HEK293 (cell line): ENCODE results near the gene ELN.

Experiments used
- CTCF ChIA-PET: fragments of 350-600 bp; formaldehyde crosslinking; extraction: SDS; loops from one replicate; lab custom pipeline; 2021; ENCODE audit warnings: antibody characterized with exemption; lab: Yijun Ruan, JAX
- POLR2A ChIA-PET: fragments of 300-600 bp; formaldehyde crosslinking; extraction: SDS; loops from one replicate; lab custom pipeline; 2020; ENCODE audit warnings: antibody characterized with exemption, inconsistent platforms; lab: Yijun Ruan, JAX
- H3K27ac ChIP-seq: fragments of 200-500 bp; sonication (Bioruptor generic); 2 replicates; pipeline ENCODE4 v1.5.1; 2014; ENCODE audit warnings: low read depth, low read length, control low read depth, inconsistent platforms; ENCODE audit errors: extremely low read depth
- H3K36me3 ChIP-seq, 2 experiments: fragments of 200-500 bp in 1 of 2; sonication (Bioruptor generic) in 1 of 2; 1 replicate in 1 of 2; 2 replicates in 1 of 2; pipeline ENCODE4 v1.5.1; 2014 to 2017; ENCODE audit warnings: inconsistent platforms in 2 of 2, low read length in 2 of 2; ENCODE audit not compliant: control insufficient read depth in 2 of 2, insufficient read depth in 1 of 2
- H3K4me1 ChIP-seq: fragments of 200-500 bp; sonication (Bioruptor generic); 2 replicates; pipeline ENCODE4 v1.5.1; 2014; ENCODE audit warnings: mild to moderate bottlenecking, low read length, inconsistent platforms; ENCODE audit not compliant: control insufficient read depth, insufficient read depth
- H3K4me3 ChIP-seq: 2 replicates; pipeline ENCODE4 v1.5.1; 2011; ENCODE audit warnings: low read depth, mild to moderate bottlenecking, control low read depth, low read length, moderate library complexity
- H3K9me3 ChIP-seq: fragments of 200-500 bp; sonication (Bioruptor generic); 2 replicates; pipeline ENCODE4 v1.5.1; 2014; ENCODE audit warnings: low read depth, low read length, inconsistent platforms; ENCODE audit not compliant: control insufficient read depth, insufficient read depth
- EGR2 ChIP-seq: fragments of 450-650 bp; formaldehyde crosslinking; IDR thresholded peaks from 2 replicates; pipeline ENCODE4 v1.5.1; 2016; ENCODE audit warnings: low read depth, missing biosample characterization, missing genetic modification characterization
- KLF7 ChIP-seq: fragments of 450-650 bp; formaldehyde crosslinking; IDR thresholded peaks from 2 replicates; pipeline ENCODE4 v1.5.1; 2016; ENCODE audit warnings: missing biosample characterization, missing genetic modification characterization, borderline replicate concordance
- MEIS1 ChIP-seq: sonication (generic); formaldehyde crosslinking; IDR thresholded peaks from 2 replicates; pipeline ENCODE4 v1.8.1; 2022; ENCODE audit warnings: missing genetic modification reagents, mild to moderate bottlenecking, borderline replicate concordance
- OVOL3 ChIP-seq: fragments of 450-650 bp; formaldehyde crosslinking; IDR thresholded peaks from 2 replicates; pipeline ENCODE4 v1.5.1; 2016; ENCODE audit warnings: missing biosample characterization, missing genetic modification characterization
- PRDM1 ChIP-seq: fragments of 450-650 bp; formaldehyde crosslinking; IDR thresholded peaks from 2 replicates; pipeline ENCODE4; 2016; ENCODE audit warnings: missing biosample characterization, missing genetic modification characterization
- REPIN1 ChIP-seq: fragments of 450-650 bp; formaldehyde crosslinking; IDR thresholded peaks from 2 replicates; pipeline ENCODE4 v1.5.1; 2017; ENCODE audit warnings: missing biosample characterization, missing genetic modification characterization, low read depth
- SCRT1 ChIP-seq: fragments of 450-650 bp; formaldehyde crosslinking; IDR thresholded peaks from 2 replicates; pipeline ENCODE4 v1.5.1; 2016; ENCODE audit warnings: missing biosample characterization, missing genetic modification characterization, borderline replicate concordance
- SCRT2 ChIP-seq: fragments of 450-650 bp; formaldehyde crosslinking; IDR thresholded peaks from 2 replicates; pipeline ENCODE4 v1.5.1; 2016; ENCODE audit warnings: missing biosample characterization, missing genetic modification characterization
- ZBTB17 ChIP-seq: fragments of 450-650 bp; formaldehyde crosslinking; IDR thresholded peaks from 2 replicates; pipeline ENCODE4 v1.5.1; 2016; ENCODE audit warnings: missing biosample characterization, missing genetic modification characterization
- ZBTB48 ChIP-seq: fragments of 450-650 bp; formaldehyde crosslinking; IDR thresholded peaks from 2 replicates; pipeline ENCODE4 v1.5.1; 2016; ENCODE audit warnings: missing biosample characterization, missing genetic modification characterization
- ZBTB8A ChIP-seq: fragments of 450-650 bp; formaldehyde crosslinking; IDR thresholded peaks from 2 replicates; pipeline ENCODE4 v1.5.1; 2016; ENCODE audit warnings: missing biosample characterization, missing genetic modification characterization
- ZFHX2 ChIP-seq: fragments of 450-650 bp; formaldehyde crosslinking; conservative IDR thresholded peaks from 2 replicates; pipeline ENCODE4 v1.5.1; 2016; ENCODE audit warnings: missing biosample characterization, missing genetic modification characterization
- ZFP37 ChIP-seq: fragments of 450-650 bp; formaldehyde crosslinking; IDR thresholded peaks from 2 replicates; pipeline ENCODE4 v1.5.1; 2016; ENCODE audit warnings: missing biosample characterization, missing genetic modification characterization
- ZIC2 ChIP-seq: fragments of 450-650 bp; formaldehyde crosslinking; IDR thresholded peaks from 2 replicates; pipeline ENCODE4 v1.5.1; 2016; ENCODE audit warnings: missing biosample characterization, missing genetic modification characterization
- ZNF366 ChIP-seq: fragments of 450-650 bp; formaldehyde crosslinking; conservative IDR thresholded peaks from 2 replicates; pipeline ENCODE4 v1.5.1; 2016; ENCODE audit warnings: missing biosample characterization, missing genetic modification characterization
- ZNF416 ChIP-seq: fragments of 450-650 bp; formaldehyde crosslinking; IDR thresholded peaks from 2 replicates; pipeline ENCODE4 v1.5.1; 2016; ENCODE audit warnings: missing biosample characterization, missing genetic modification characterization
- ZNF560 ChIP-seq: fragments of 450-650 bp; formaldehyde crosslinking; IDR thresholded peaks from 2 replicates; pipeline ENCODE4 v1.5.1; 2017; ENCODE audit warnings: missing biosample characterization, missing genetic modification characterization, borderline replicate concordance
- ZNF561 ChIP-seq: fragments of 450-650 bp; IDR thresholded peaks from 2 replicates; pipeline ENCODE4 v1.5.1; 2018; ENCODE audit warnings: missing biosample characterization, missing genetic modification characterization, borderline replicate concordance
- ZNF677 ChIP-seq: fragments of 450-650 bp; IDR thresholded peaks from 2 replicates; pipeline ENCODE4 v1.5.0; 2018; ENCODE audit warnings: missing biosample characterization, mild to moderate bottlenecking, missing genetic modification characterization, moderate library complexity
- ZNF76 ChIP-seq: fragments of 450-650 bp; formaldehyde crosslinking; IDR thresholded peaks from 2 replicates; pipeline ENCODE4; 2016; ENCODE audit warnings: low read depth, missing biosample characterization, missing genetic modification characterization, borderline replicate concordance
- ZNF776 ChIP-seq: fragments of 450-650 bp; formaldehyde crosslinking; IDR thresholded peaks from 2 replicates; pipeline ENCODE4 v1.5.0; 2017; ENCODE audit warnings: missing biosample characterization, missing genetic modification characterization, borderline replicate concordance
- ZNF843 ChIP-seq: fragments of 450-650 bp; formaldehyde crosslinking; IDR thresholded peaks from 2 replicates; pipeline ENCODE4 v1.5.1; 2016; ENCODE audit warnings: missing biosample characterization, missing genetic modification characterization
- ZSCAN30 ChIP-seq: fragments of 450-650 bp; IDR thresholded peaks from 2 replicates; pipeline ENCODE4 v1.5.1; 2018; ENCODE audit warnings: missing biosample characterization, mild to moderate bottlenecking, missing genetic modification characterization, moderate library complexity
- TF ChIP-seq, protein P1 (sequence below): fragments of 450-650 bp; formaldehyde crosslinking; IDR thresholded peaks from 2 replicates; pipeline ENCODE4 v1.5.1; 2017; ENCODE audit warnings: missing biosample characterization, missing genetic modification characterization
- TF ChIP-seq, protein P2 (sequence below): fragments of 450-650 bp; formaldehyde crosslinking; IDR thresholded peaks from 2 replicates; pipeline ENCODE4 v1.5.1; 2017; ENCODE audit warnings: missing biosample characterization, mild to moderate bottlenecking, missing genetic modification characterization, moderate library complexity

Gene ELN

DNA sequence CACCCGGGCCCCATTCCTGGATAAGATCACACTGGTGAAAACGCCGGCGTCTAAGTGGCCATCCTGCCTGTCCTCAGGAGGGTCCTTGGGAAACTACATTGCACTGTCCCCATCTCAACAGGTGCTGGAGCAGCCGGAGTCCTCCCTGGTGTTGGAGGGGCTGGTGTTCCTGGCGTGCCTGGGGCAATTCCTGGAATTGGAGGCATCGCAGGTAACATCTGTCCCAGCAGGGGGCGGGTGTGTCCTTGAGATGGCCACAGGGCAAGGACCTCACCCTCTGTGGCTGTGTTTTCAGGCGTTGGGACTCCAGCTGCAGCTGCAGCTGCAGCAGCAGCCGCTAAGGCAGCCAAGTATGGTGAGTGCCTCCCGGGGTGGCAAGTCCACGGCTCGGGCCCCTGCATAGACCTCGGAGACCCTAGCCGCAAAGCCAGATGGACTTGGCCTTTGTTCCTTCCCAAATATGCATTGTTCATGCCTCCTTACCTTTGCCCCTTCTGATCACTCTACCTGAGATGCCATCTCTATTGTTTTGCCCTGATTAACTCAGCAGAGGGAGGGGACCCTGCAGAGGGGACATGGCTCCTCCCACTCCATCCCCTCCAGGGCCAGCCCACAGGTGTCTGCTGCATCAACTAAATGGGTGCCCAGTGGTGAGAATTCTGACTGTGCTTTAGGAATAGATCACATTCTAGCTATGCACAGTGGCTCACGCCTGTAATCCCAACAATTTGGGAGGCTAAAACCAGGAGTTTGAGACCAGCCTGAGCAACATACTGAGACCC, 23.8 kb downstream of the ELN start:
- Histone ChIP-seq H3K4me3 (no peak overlapping the region), H3K36me3 (no peaks in the 10 kb centered on the region), H3K9me3 (no peaks in the 10 kb centered on the region), H3K4me1 (no peaks in the 10 kb centered on the region), H3K27ac (no peak overlapping the region)
- TF ChIP-seq SCRT2 (tag by site-specific recombination) = peak; percentile 22; the same call in 1 of the 2 replicates
- TF ChIP-seq ZNF76 (tag by site-specific recombination) = no peak
- POLR2A ChIA-PET = interaction anchor here (0.9 kb wide), 1 partner anchor 191 kb away, joined by 4 read pairs; no protein-coding TSS in a partner anchor
- CTCF ChIA-PET = interaction anchor here (0.6 to 2.2 kb wide), 7 partner anchors 16 to 255 kb away, joined by 3 to 7 read pairs (median 3); no protein-coding TSS in a partner anchor

DNA sequence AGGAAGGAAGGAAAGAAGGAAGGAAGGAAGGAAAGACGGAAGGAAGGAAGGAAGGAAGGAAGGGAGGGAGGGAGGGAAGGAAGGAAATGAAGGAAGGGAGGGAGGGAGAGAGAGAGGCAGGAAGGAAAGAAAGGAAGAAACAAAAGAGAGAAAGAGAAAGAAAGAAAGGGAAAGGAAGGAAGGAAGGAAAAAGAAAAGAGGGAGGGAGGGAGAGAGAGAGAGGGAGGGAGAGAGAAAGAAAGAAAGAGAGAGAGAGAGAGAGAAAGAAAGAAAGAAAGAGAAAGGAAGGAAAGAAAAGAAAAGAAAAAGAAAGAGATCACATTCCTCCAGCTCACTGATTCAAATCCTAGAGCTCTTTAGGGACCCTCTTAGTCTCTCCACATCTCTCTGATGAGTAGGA, 24.7 kb downstream of the ELN start:
- POLR2A ChIA-PET = no interaction called here
- H3K9me3 ChIP-seq = no peaks in the 10 kb centered on the region
- TF ChIP-seq ZFP37 (tag by site-specific recombination) (no peak), ZBTB8A (tag by site-specific recombination) (no peak), ZIC2 (tag by site-specific recombination) (no peak), ZSCAN30 (tag by site-specific recombination) (no peak), ZNF561 (no peak), ZNF416 (tag by site-specific recombination) (no peak), ZNF366 (tag by site-specific recombination) (peak; percentile 88), ZNF677 (tag by site-specific recombination) (no peak), ZNF776 (tag by site-specific recombination) (no peak), PRDM1 (peak; percentile 90), ZNF843 (tag by site-specific recombination) (no peak), REPIN1 (tag by site-specific recombination) (no peak), ZBTB48 (no peak)
- TF ChIP-seq, protein P1, sequence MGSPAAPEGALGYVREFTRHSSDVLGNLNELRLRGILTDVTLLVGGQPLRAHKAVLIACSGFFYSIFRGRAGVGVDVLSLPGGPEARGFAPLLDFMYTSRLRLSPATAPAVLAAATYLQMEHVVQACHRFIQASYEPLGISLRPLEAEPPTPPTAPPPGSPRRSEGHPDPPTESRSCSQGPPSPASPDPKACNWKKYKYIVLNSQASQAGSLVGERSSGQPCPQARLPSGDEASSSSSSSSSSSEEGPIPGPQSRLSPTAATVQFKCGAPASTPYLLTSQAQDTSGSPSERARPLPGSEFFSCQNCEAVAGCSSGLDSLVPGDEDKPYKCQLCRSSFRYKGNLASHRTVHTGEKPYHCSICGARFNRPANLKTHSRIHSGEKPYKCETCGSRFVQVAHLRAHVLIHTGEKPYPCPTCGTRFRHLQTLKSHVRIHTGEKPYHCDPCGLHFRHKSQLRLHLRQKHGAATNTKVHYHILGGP (tag by site-specific recombination) = no peak
- TF ChIP-seq, protein P2, sequence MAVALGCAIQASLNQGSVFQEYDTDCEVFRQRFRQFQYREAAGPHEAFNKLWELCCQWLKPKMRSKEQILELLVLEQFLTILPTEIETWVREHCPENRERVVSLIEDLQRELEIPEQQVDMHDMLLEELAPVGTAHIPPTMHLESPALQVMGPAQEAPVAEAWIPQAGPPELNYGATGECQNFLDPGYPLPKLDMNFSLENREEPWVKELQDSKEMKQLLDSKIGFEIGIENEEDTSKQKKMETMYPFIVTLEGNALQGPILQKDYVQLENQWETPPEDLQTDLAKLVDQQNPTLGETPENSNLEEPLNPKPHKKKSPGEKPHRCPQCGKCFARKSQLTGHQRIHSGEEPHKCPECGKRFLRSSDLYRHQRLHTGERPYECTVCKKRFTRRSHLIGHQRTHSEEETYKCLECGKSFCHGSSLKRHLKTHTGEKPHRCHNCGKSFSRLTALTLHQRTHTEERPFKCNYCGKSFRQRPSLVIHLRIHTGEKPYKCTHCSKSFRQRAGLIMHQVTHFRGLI (tag by site-specific recombination) = no peak
- CTCF ChIA-PET = interaction anchor here (0.6 to 2.2 kb wide), 6 partner anchors 15 to 254 kb away, joined by 3 to 7 read pairs (median 4); no protein-coding TSS in a partner anchor
- H3K27ac ChIP-seq = no peak overlapping the region
- no peaks in the 10 kb centered on the region for H3K4me1 ChIP-seq
- H3K4me3 ChIP-seq = no peak overlapping the region
- H3K36me3 ChIP-seq = no peaks in the 10 kb centered on the region

DNA sequence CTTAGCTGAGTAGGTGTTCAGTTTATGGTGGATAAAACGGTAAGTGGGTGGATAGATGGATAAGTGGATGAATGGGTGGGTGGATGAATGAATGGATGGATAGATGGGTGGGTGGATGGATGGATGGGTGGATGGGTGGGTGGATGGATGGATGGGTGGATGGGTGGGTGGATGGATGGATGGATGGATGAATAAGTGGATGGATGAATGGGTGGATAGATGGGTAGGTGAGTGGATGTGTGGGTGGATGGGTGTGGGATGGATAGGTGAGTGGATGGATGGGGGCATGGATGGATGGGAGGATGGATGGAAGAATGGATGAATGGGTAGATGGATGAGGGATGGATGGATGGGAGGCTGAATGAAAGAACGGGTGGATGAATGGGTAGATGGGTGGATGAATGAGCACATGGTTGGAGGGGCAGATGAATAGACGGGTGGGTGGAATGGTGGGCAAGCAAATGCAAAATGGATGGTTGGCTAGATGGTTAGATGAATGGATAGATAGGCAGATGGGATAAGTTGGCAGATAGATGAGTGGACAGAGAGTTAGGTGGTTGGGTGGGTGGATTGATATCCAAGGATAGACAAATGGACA, 25.7 kb downstream of the ELN start:
- H3K4me3 ChIP-seq = no peak overlapping the region
- no peaks in the 10 kb centered on the region for H3K9me3 ChIP-seq
- H3K4me1 ChIP-seq = no peaks in the 10 kb centered on the region
- TF ChIP-seq ZNF560 (tag by site-specific recombination) = no peak
- peak; percentile 95 for TF ChIP-seq ZNF366 (tag by site-specific recombination)
- no peak for TF ChIP-seq KLF7 (tag by site-specific recombination)
- peak; percentile 100 for TF ChIP-seq EGR2
- TF ChIP-seq SCRT1 (tag by site-specific recombination) = no peak
- no peak for TF ChIP-seq OVOL3
- no peak for TF ChIP-seq ZSCAN30 (tag by site-specific recombination)
- TF ChIP-seq MEIS1 = no peak
- TF ChIP-seq ZFHX2 (tag by site-specific recombination) = peak; percentile 100
- TF ChIP-seq ZBTB17 (tag by site-specific recombination) = peak; percentile 73
- ChIA-PET CTCF (interaction anchor here (0.7 to 2.2 kb wide), 6 partner anchors 9 to 455 kb away, joined by 3 to 7 read pairs (median 3); no protein-coding TSS in a partner anchor), POLR2A (interaction anchor here (0.6 kb wide), 1 partner anchor 242 kb away, joined by 6 read pairs; no protein-coding TSS in a partner anchor)
- no peak overlapping the region for H3K27ac ChIP-seq
- H3K36me3 ChIP-seq = no peaks in the 10 kb centered on the region
